ENCODE data around the gene CHD5.

DNA sequence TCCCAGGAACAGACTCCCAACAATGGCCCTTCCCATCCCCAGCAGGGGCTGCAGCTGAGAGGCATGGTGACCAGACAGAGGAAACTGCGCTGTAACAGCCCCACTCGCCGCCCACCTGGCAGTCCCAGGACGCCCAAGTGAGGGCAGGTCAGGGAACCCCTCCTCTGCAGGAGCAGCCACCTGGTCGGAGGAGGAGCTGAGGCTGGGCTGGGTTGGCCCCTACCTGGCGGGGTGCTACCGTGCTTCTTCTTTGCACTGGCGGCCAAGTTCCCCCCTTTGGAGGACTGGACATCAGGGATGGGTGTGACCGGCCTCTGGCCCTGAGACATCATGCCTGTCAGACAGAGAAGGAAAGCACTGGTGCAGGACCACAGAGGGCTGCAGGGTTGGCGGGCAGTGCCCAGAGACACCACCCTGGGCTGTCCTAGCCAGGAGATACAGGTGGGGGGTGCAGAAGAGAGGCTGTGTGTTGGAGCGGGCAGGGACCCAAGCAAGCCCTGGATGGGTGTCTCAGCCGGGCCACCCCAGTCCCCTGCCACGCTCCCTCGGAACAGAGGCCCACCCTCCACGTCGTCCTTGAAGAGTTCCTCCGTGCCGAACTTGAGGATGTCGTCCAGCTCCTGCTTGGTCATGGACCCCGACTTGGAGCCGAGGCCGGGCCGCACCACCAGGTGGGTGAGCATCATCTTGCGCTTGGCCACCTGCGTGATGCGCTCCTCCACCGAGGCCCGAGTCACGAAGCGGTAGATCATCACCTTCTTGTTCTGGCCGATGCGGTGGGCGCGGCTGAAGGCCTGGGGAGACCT, 51.6 kb downstream of the CHD5 start:
- TF ChIP-seq EZH2 (IDR thresholded peaks at IDR 0.05; ENCODE audit: insufficient read depth, poor library complexity, severe bottlenecking) (no peak), EZH2phosphoT487 (IDR thresholded peaks at IDR 0.05; ENCODE audit: insufficient read depth, low read depth) (no peak)

Measured in GM23248 (cell line).